Dendritic cell treated with granulocyte-macrophage colony-stimulating factor and Interleukin-4, amounts not matched to agents 40 ng/mL and 50 ng/mL, for 4 days (primary cell): ENCODE measurements around the gene SLC32A1.

Experiments used
- H3K27ac Mint-ChIP-seq: one replicate; pipeline ENCODE4 v1.8.0; 2022; ENCODE audit warnings: mild to moderate bottlenecking, mixed read lengths
- H3K27me3 Mint-ChIP-seq: one replicate; pipeline ENCODE4 v1.8.0; 2022; ENCODE audit warnings: mild to moderate bottlenecking, mixed read lengths
- H3K36me3 Mint-ChIP-seq: one replicate; pipeline ENCODE4 v1.8.0; 2022; ENCODE audit warnings: low read depth, mixed read lengths
- H3K4me1 Mint-ChIP-seq: one replicate; pipeline ENCODE4 v1.8.0; 2022; ENCODE audit warnings: low read depth, mixed read lengths
- H3K4me3 Mint-ChIP-seq: one replicate; pipeline ENCODE4 v1.8.0; 2022; ENCODE audit warnings: mild to moderate bottlenecking, moderate library complexity, mixed read lengths
- H3K9me3 Mint-ChIP-seq: one replicate; pipeline ENCODE4 v1.8.0; 2022; ENCODE audit warnings: mixed read lengths
- intact Hi-C: fragments of 100-400 bp; cut with micrococcal nuclease; formaldehyde crosslinking; loops from one replicate; pipeline ENCODE4 v1.15.0; 2022

SLC32A1 gene

GRCh38 chr20:38729767-38730166 lies 5.5 kb downstream of the SLC32A1 start:
- peaks cover 29% of the 10 kb centered on the region for H3K4me1 Mint-ChIP-seq
- H3K4me3 Mint-ChIP-seq, result no peak overlapping the region

GRCh38 chr20:38730167-38730988 lies 6.1 kb downstream of the SLC32A1 start:
- peaks cover 95% of the 10 kb centered on the region for H3K27me3 Mint-ChIP-seq
- no peak overlapping the region for H3K27ac Mint-ChIP-seq
- no peaks in the 10 kb centered on the region for H3K36me3 Mint-ChIP-seq
- intact Hi-C loops, result no loop called here
- H3K4me1 Mint-ChIP-seq, result peaks cover 29% of the 10 kb centered on the region
- no peak overlapping the region for H3K4me3 Mint-ChIP-seq
- no peaks in the 10 kb centered on the region for H3K9me3 Mint-ChIP-seq

More at GRCh38 chr20:38729767-38730166, 5.5 kb downstream of the SLC32A1 start:
- H3K27me3 Mint-ChIP-seq, result peaks cover 95% of the 10 kb centered on the region
- no peaks in the 10 kb centered on the region for H3K9me3 Mint-ChIP-seq
- no peak overlapping the region for H3K27ac Mint-ChIP-seq
- no peaks in the 10 kb centered on the region for H3K36me3 Mint-ChIP-seq
- intact Hi-C loops, result no loop called here

GRCh38 chr20:38730989-38731737 lies 6.9 kb downstream of the SLC32A1 start:
- Mint-ChIP-seq H3K4me3 (peak overlapping the region; percentile 49), H3K36me3 (no peaks in the 10 kb centered on the region), H3K27ac (no peak overlapping the region), H3K27me3 (peaks cover 94% of the 10 kb centered on the region), H3K9me3 (no peaks in the 10 kb centered on the region), H3K4me1 (peaks cover 24% of the 10 kb centered on the region)
- intact Hi-C loops, result no loop called here

DNA sequence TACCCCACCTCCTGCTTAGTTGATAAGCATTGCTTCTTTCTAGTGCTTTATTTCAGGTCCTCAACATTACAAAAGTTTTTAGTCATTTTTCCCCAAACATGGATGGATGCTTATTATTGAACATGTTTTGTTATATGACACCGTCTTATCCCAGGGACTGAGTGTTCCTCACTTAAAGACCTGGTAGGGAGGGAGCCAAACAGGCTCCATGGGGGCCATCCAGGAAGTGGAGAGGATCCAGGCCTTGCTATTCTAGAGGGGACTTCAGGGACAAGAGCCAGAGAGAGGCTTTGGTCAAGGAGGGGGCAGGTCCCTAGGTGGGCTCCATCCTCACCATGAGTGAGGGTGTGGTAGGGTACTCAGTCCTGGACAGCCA lies 7.4 kb downstream of the SLC32A1 start:
- no peak overlapping the region for H3K4me3 Mint-ChIP-seq
- peaks cover 94% of the 10 kb centered on the region for H3K27me3 Mint-ChIP-seq
- intact Hi-C loops, result no loop called here
- peaks cover 20% of the 10 kb centered on the region for H3K4me1 Mint-ChIP-seq
- H3K9me3 Mint-ChIP-seq, result no peaks in the 10 kb centered on the region
- H3K36me3 Mint-ChIP-seq, result no peaks in the 10 kb centered on the region
- no peak overlapping the region for H3K27ac Mint-ChIP-seq

DNA sequence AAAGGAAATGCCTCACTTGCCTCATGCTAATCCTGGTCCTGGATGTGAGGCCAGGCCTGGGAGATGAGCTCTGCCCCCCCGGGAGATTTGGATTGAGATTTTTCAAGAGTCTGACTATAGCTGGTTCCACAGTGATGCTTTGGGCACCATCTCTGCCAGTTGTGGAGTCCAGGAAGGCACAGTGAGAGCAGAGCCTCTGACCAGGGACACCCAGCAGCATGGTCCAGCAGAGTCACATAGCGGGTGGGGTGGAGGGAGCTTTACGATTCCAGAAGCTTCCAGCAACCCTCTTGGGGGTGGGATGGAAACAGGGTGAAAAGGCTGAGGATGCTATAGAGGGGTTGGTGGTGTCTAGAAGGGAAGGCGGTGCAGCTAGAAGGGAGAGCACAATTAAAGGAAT lies 8.7 kb downstream of the SLC32A1 start:
- Mint-ChIP-seq H3K27ac (no peak overlapping the region), H3K9me3 (no peaks in the 10 kb centered on the region), H3K4me1 (peaks cover 8% of the 10 kb centered on the region), H3K36me3 (no peaks in the 10 kb centered on the region), H3K27me3 (peaks cover 92% of the 10 kb centered on the region), H3K4me3 (no peak overlapping the region)
- intact Hi-C loops, result no loop called here

DNA sequence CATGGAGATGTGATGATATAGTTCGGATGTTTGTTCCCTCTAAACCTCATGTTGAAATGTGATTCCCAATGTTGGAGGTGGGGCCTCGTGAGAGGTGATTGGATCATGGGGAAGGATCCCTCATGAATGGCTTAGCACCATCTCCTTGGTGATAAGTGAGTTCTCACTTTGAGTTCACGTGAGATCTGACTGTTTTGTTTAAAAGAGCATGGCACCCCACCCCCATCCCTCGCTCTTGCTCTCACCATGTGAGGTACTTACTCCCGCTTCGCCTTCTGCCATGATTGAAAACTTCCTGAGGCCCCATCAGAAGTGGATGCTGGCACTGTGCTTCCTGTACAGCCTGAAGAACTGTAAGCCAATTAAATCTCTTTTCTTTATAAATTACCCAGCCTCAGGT lies 10.9 kb downstream of the SLC32A1 start:
- Mint-ChIP-seq H3K4me3 (no peak overlapping the region), H3K27me3 (peaks cover 85% of the 10 kb centered on the region), H3K36me3 (no peaks in the 10 kb centered on the region)

DNA sequence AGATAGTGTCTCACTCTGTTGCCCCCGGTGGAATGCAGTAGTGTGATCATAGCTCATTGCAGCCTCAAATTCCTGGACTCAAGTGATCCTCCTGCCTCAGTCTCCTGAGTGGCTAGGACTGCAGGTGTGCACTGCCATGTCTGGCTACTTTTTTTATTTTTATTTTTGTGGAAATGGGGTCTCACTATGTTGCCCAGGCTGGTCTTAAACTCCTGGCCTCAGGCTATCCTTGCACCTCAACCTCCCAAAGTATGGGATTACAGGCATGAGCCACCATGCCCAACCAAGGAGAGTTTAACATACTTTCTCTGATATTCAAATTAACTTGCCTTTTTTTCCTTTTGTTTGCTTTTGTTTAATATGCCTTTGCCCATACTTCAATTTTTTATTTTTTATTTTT lies 13.6 kb downstream of the SLC32A1 start:
- intact Hi-C loops, result no loop called here
- Mint-ChIP-seq H3K4me1 (peaks cover 5% of the 10 kb centered on the region), H3K27ac (no peak overlapping the region), H3K9me3 (no peaks in the 10 kb centered on the region), H3K27me3 (peaks cover 83% of the 10 kb centered on the region), H3K4me3 (no peak overlapping the region), H3K36me3 (no peaks in the 10 kb centered on the region)

More for the DNA sequence above, 10.9 kb downstream of the SLC32A1 start:
- Mint-ChIP-seq H3K27ac (no peak overlapping the region), H3K4me1 (peaks cover 8% of the 10 kb centered on the region), H3K9me3 (no peaks in the 10 kb centered on the region)
- intact Hi-C loops, result no loop called here

DNA sequence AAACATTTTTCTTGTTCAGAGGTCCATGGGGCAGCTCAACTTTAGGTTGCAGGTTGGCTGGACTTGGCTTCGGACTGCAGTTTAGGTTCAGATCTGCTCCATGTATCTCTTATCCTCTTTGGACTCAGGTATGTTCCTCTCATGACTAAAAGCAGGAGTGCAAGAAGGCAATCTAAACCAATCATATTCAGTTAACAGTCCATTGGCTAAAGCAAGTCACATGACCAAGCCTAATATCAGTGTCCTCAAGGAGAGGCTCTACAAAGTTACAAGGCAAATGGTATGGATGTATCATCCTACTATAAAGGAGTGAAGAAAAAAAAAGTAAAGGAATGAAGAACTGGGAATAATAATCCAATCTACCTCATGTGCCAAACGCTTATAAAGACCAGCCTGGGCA lies 21.5 kb downstream of the SLC32A1 start:
- intact Hi-C loops, result no loop called here

GRCh38 chr20:38747495-38748096 lies 23.3 kb downstream of the SLC32A1 start:
- intact Hi-C loops, result no loop called here
- Mint-ChIP-seq H3K27ac (peak overlapping the region; percentile 94), H3K27me3 (peaks cover 22% of the 10 kb centered on the region), H3K36me3 (peaks cover 15% of the 10 kb centered on the region), H3K4me1 (peaks cover 23% of the 10 kb centered on the region), H3K9me3 (no peaks in the 10 kb centered on the region), H3K4me3 (peak overlapping the region; percentile 89)

More for the DNA sequence above, 21.5 kb downstream of the SLC32A1 start:
- Mint-ChIP-seq H3K27me3 (peaks cover 40% of the 10 kb centered on the region), H3K9me3 (no peaks in the 10 kb centered on the region), H3K4me1 (peaks cover 27% of the 10 kb centered on the region), H3K27ac (no peak overlapping the region), H3K36me3 (peaks cover 5% of the 10 kb centered on the region), H3K4me3 (no peak overlapping the region)

GRCh38 chr20:38748097-38748860 lies 24.0 kb downstream of the SLC32A1 start, which contains the start of gene ACTR5:
TSS of gene ACTR5 (plus strand) at chr20:38748460. CDS start at chr20:38748479, 19 bp downstream.
- no peaks in the 10 kb centered on the region for H3K9me3 Mint-ChIP-seq

DNA sequence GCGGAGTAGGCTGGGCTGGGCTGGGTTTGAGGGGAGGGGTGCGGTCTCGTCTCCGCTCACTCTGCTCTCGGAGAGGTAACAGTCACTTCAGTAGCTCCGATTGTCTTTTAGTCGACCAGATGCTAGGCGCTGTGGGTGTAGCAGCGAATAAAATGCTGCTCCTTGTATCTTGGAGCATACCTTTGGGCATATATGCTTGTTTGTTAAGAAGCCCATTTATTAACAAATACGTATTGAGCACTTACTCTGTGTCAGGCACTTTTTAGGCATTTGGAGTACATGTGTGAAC lies 24.5 kb downstream of the SLC32A1 start:
- H3K9me3 Mint-ChIP-seq, result no peaks in the 10 kb centered on the region
- H3K36me3 Mint-ChIP-seq, result peaks cover 26% of the 10 kb centered on the region
- peaks cover 23% of the 10 kb centered on the region for H3K4me1 Mint-ChIP-seq
- intact Hi-C loops, result no loop called here
- peak overlapping the region; percentile 89 for H3K4me3 Mint-ChIP-seq
- peak overlapping the region; percentile 94 for H3K27ac Mint-ChIP-seq
- peaks cover 17% of the 10 kb centered on the region for H3K27me3 Mint-ChIP-seq

More at GRCh38 chr20:38748097-38748860, 24.0 kb downstream of the SLC32A1 start, which contains the start of gene ACTR5:
- intact Hi-C loops, result no loop called here
- Mint-ChIP-seq H3K36me3 (peaks cover 21% of the 10 kb centered on the region), H3K4me3 (peak within 1 kb of the TSS; percentile 89), H3K4me1 (peaks cover 23% of the 10 kb centered on the region), H3K27ac (peak within 1 kb of the TSS; percentile 94), H3K27me3 (peaks cover 22% of the 10 kb centered on the region)

DNA sequence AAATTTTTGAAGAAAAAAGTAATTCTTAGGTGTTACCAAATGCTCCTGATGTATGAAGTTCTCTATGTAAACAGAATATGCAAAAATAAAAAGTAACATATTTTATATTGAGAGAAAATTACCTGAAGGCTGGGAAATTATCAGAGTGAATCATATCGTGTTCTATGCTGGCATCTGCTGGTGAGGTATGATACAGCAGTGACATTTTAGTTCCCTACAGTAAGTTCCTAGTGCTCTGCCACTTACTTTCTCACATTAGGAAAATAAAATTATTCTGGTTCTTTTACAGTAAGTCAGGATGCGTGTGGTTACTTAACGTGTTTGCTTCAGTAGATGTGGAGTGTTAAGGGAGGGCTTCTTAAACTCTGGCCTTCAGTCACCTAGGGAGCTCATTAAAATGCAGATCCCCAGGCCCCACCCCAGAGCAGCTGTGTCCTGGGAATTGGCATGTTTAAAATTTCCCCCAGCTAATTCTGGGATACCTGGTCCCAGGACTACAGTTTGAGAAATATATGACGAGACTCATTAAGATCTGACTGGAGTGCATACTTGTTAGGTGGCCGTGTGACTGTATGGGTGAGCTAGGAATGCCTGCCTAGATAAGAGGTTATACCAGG lies 27.2 kb downstream of the SLC32A1 start:
- Mint-ChIP-seq H3K4me1 (peaks cover 30% of the 10 kb centered on the region), H3K36me3 (peaks cover 53% of the 10 kb centered on the region), H3K4me3 (no peak overlapping the region), H3K27me3 (peaks cover 5% of the 10 kb centered on the region), H3K27ac (no peak overlapping the region), H3K9me3 (no peaks in the 10 kb centered on the region)
- intact Hi-C loops, result loop anchor here (1.0 kb wide), 1 partner anchor 105 kb away; no protein-coding TSS in a partner anchor

DNA sequence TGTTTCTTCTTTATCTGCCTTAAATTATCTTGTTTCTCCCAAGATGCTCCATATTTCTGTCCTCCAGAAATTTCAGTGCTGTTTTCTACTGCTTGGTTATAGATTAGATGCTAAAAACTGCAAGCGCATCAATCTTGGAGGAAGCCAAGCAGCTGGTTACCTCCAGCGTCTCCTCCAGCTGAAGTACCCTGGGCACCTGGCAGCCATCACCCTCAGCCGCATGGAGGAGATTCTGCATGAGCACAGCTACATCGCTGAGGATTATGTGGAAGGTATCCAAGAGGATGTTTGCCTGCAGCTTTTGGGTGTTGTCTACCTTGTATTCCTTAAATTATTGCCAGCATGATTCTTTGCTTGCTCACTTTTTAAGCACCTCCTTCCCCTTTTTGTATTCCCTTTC lies 27.7 kb downstream of the SLC32A1 start:
- Mint-ChIP-seq H3K4me3 (no peak overlapping the region), H3K27me3 (peaks cover 1% of the 10 kb centered on the region), H3K9me3 (no peaks in the 10 kb centered on the region), H3K27ac (no peak overlapping the region), H3K36me3 (peaks cover 59% of the 10 kb centered on the region), H3K4me1 (peaks cover 30% of the 10 kb centered on the region)
- intact Hi-C loops, result no loop called here
